ENCODE data around the gene EPGN. TPM values are rescaled to one million over a fixed set of nuclear protein-coding genes. Genes with fewer than 3 reads are reported as not detected.
"Not testable (repeated sequence)": the region's sequence is repeated elsewhere in the genome, so short reads cannot be mapped to it uniquely, and the experiment has no call there.

EPGN gene
- total RNA-seq, 1 donor from 2014 or later, result 0.54 TPM

- Histone ChIP-seq H3K9ac (ENCODE audit: low read length) (no peak overlapping the region), H3K9me3 (ENCODE audit: insufficient read depth, low read depth, low read length) (peaks cover 3% of the 10 kb centered on the region), H4K20me1 (ENCODE audit: insufficient read depth, low read length) (no peaks in the 10 kb centered on the region), H3K4me3 (ENCODE audit: insufficient read depth, low read depth, low read length) (no peak overlapping the region), H3K4me1 (ENCODE audit: insufficient read depth, low read length) (no peaks in the 10 kb centered on the region), H3K27ac (ENCODE audit: low read depth, low read length) (no peak overlapping the region), H3K4me2 (ENCODE audit: low read length) (no peak overlapping the region), H2AFZ (ENCODE audit: low read depth, low read length) (no peak overlapping the region), H3K36me3 (ENCODE audit: insufficient read depth, low read length) (no peaks in the 10 kb centered on the region), H3K79me2 (ENCODE audit: insufficient read depth, low read length) (no peaks in the 10 kb centered on the region), H3K27me3 (ENCODE audit: insufficient read depth, low read length) (no peaks in the 10 kb centered on the region)
- H3K36me3 Mint-ChIP-seq (ENCODE audit: low read depth, unreplicated experiment), result peaks cover 2% of the 10 kb centered on the region
- TF ChIP-seq CTCF (IDR thresholded peaks at IDR 0.05; ENCODE audit: insufficient read depth, low read depth, low read length) (no peak), EZH2 (IDR thresholded peaks at IDR 0.05; ENCODE audit: insufficient read depth, low read length) (no peak)
- H3K4me3 Mint-ChIP-seq (ENCODE audit: unreplicated experiment), result no peak overlapping the region
- H3K9me3 Mint-ChIP-seq (ENCODE audit: unreplicated experiment), result peaks cover 18% of the 10 kb centered on the region
- FAIRE-seq (peak; percentile 5), DNase-seq (ENCODE audit: low read depth) (no peak)
- no peak overlapping the region for H3K27ac Mint-ChIP-seq (ENCODE audit: unreplicated experiment)
- no peaks in the 10 kb centered on the region for H3K4me1 Mint-ChIP-seq (ENCODE audit: low read depth, unreplicated experiment)
- no peaks in the 10 kb centered on the region for H3K27me3 Mint-ChIP-seq (ENCODE audit: low read depth, unreplicated experiment)
These were observed 30.6 kb downstream of the EPGN start for GRCh38 chr4:74338792-74339333.

- H3K79me2 ChIP-seq (ENCODE audit: insufficient read depth, low read length), result no peaks in the 10 kb centered on the region
- no peak overlapping the region for H3K9ac ChIP-seq (ENCODE audit: low read length)
- peaks cover 19% of the 10 kb centered on the region for H3K9me3 Mint-ChIP-seq (ENCODE audit: unreplicated experiment)
- no peak overlapping the region for H3K4me3 ChIP-seq (ENCODE audit: insufficient read depth, low read depth, low read length)
- H3K27ac ChIP-seq (ENCODE audit: low read depth, low read length), result no peak overlapping the region
- no peak for FAIRE-seq
- no peaks in the 10 kb centered on the region for H4K20me1 ChIP-seq (ENCODE audit: insufficient read depth, low read length)
- no peaks in the 10 kb centered on the region for H3K36me3 ChIP-seq (ENCODE audit: insufficient read depth, low read length)
- H3K4me1 ChIP-seq (ENCODE audit: insufficient read depth, low read length), result no peaks in the 10 kb centered on the region
- H3K36me3 Mint-ChIP-seq (ENCODE audit: low read depth, unreplicated experiment), result no peaks in the 10 kb centered on the region
- DNase-seq (ENCODE audit: low read depth), result no peak
- H3K4me1 Mint-ChIP-seq (ENCODE audit: low read depth, unreplicated experiment), result no peaks in the 10 kb centered on the region
- H3K9me3 ChIP-seq (ENCODE audit: insufficient read depth, low read depth, low read length), result peaks cover 7% of the 10 kb centered on the region
- H3K27ac Mint-ChIP-seq (ENCODE audit: unreplicated experiment), result no peak overlapping the region
- H2AFZ ChIP-seq (ENCODE audit: low read depth, low read length), result no peak overlapping the region
- H3K4me3 Mint-ChIP-seq (ENCODE audit: unreplicated experiment), result no peak overlapping the region
- H3K27me3 Mint-ChIP-seq (ENCODE audit: low read depth, unreplicated experiment), result no peaks in the 10 kb centered on the region
- H3K27me3 ChIP-seq (ENCODE audit: insufficient read depth, low read length), result no peaks in the 10 kb centered on the region
- no peak overlapping the region for H3K4me2 ChIP-seq (ENCODE audit: low read length)
- no peak for TF ChIP-seq EZH2 (IDR thresholded peaks at IDR 0.05; ENCODE audit: insufficient read depth, low read length)
- TF ChIP-seq CTCF (IDR thresholded peaks at IDR 0.05; ENCODE audit: insufficient read depth, low read depth, low read length), result no peak
These were observed 31.2 kb downstream of the EPGN start for GRCh38 chr4:74339501-74339900.

- H3K27ac Mint-ChIP-seq (ENCODE audit: unreplicated experiment); H3K4me3 Mint-ChIP-seq (ENCODE audit: unreplicated experiment); H3K27ac ChIP-seq (ENCODE audit: low read depth, low read length); H3K4me2 ChIP-seq (ENCODE audit: low read length); H3K4me3 ChIP-seq (ENCODE audit: insufficient read depth, low read depth, low read length); H3K9me3 ChIP-seq (ENCODE audit: insufficient read depth, low read depth, low read length); H3K27me3 Mint-ChIP-seq (ENCODE audit: low read depth, unreplicated experiment); H3K79me2 ChIP-seq (ENCODE audit: insufficient read depth, low read length); H3K4me1 Mint-ChIP-seq (ENCODE audit: low read depth, unreplicated experiment); H3K27me3 ChIP-seq (ENCODE audit: insufficient read depth, low read length); H4K20me1 ChIP-seq (ENCODE audit: insufficient read depth, low read length); DNase-seq (ENCODE audit: low read depth); H3K36me3 Mint-ChIP-seq (ENCODE audit: low read depth, unreplicated experiment); H3K36me3 ChIP-seq (ENCODE audit: insufficient read depth, low read length); H2AFZ ChIP-seq (ENCODE audit: low read depth, low read length); H3K4me1 ChIP-seq (ENCODE audit: insufficient read depth, low read length); H3K9ac ChIP-seq (ENCODE audit: low read length); FAIRE-seq: not testable (repeated sequence)
- H3K9me3 Mint-ChIP-seq (ENCODE audit: unreplicated experiment), result peaks cover 21% of the 10 kb centered on the region
These were observed 32.2 kb downstream of the EPGN start for GRCh38 chr4:74340421-74340820.

Measured in astrocyte (in vitro differentiated cells and primary cell).